Panc1 (cell line): ENCODE results near the gene TENM3.

Source experiments
- POLR2AphosphoS5 ChIP-seq: IDR thresholded peaks from 2 replicates; pipeline ENCODE4 v1.6.1; 2012; ENCODE audit warnings: mild to moderate bottlenecking, low read depth, low read length, moderate library complexity
- TCF7L2 ChIP-seq: IDR thresholded peaks from 2 replicates; pipeline ENCODE4 v1.6.1; 2011; ENCODE audit warnings: mild to moderate bottlenecking, low read depth, low read length, inconsistent platforms
- TF ChIP-seq, protein P1 (sequence below): fragments of 450-650 bp; IDR thresholded peaks from 2 replicates; pipeline ENCODE4 v1.5.1; 2017; ENCODE audit warnings: mild to moderate bottlenecking

DNA sequence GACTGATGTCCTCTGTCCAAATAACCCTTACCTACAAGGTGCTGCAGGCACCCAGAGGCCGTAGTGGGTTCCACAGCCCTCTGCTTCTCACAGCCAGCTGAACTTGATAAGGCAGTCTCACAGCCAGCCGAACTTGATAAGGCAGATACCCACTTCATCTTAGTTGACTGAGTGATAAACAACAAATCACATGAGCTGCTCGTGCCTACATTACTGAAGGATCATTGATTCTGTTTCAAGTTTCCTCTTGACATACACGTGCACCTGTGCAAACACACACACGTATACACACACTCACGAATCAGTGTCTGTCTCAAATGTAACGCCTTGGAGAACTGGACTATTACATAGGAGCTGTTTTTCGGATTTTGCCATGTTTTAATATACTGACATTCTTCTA, 397.7 kb downstream of the TENM3 start:
- TF ChIP-seq, protein P1, sequence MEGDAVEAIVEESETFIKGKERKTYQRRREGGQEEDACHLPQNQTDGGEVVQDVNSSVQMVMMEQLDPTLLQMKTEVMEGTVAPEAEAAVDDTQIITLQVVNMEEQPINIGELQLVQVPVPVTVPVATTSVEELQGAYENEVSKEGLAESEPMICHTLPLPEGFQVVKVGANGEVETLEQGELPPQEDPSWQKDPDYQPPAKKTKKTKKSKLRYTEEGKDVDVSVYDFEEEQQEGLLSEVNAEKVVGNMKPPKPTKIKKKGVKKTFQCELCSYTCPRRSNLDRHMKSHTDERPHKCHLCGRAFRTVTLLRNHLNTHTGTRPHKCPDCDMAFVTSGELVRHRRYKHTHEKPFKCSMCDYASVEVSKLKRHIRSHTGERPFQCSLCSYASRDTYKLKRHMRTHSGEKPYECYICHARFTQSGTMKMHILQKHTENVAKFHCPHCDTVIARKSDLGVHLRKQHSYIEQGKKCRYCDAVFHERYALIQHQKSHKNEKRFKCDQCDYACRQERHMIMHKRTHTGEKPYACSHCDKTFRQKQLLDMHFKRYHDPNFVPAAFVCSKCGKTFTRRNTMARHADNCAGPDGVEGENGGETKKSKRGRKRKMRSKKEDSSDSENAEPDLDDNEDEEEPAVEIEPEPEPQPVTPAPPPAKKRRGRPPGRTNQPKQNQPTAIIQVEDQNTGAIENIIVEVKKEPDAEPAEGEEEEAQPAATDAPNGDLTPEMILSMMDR, result no peak
- TF ChIP-seq TCF7L2, result no peak
- TF ChIP-seq POLR2AphosphoS5, result no peak
